Measurements from ENCODE around the gene EYA4. TPM values are rescaled to one million over a fixed set of nuclear protein-coding genes. Genes with fewer than 3 reads are reported as not detected.

EYA4 gene
- total RNA-seq, 1 donor from 2014 or later: 5.7 TPM

- no peak for DNase-seq
These were observed 50.5 kb downstream of the EYA4 start for GRCh38 chr6:133291671-133292070.

- DNase-seq: no peak
These were observed 56.5 kb downstream of the EYA4 start for GRCh38 chr6:133297657-133298056.

- no peak for DNase-seq
These were observed 57.2 kb downstream of the EYA4 start for GRCh38 chr6:133298335-133298734.

GRCh38 chr6:133298801-133299200 is 57.6 kb downstream of the EYA4 start:
- DNase-seq: no peak

- DNase-seq: no peak
These were observed 59.7 kb downstream of the EYA4 start for GRCh38 chr6:133300896-133301295.

- DNase-seq: no peak
These were observed 60.7 kb downstream of the EYA4 start for GRCh38 chr6:133301835-133302234.

- DNase-seq: no peak
These were observed 65.8 kb downstream of the EYA4 start for GRCh38 chr6:133306931-133307330.

- no peak for DNase-seq
These were observed 68.4 kb downstream of the EYA4 start for GRCh38 chr6:133309579-133309978.

- DNase-seq: no peak
These were observed 70.8 kb downstream of the EYA4 start for GRCh38 chr6:133312006-133312405.

GRCh38 chr6:133313068-133313467 is 71.9 kb downstream of the EYA4 start:
- DNase-seq: no peak

GRCh38 chr6:133314947-133315346 is 73.8 kb downstream of the EYA4 start:
- DNase-seq: no peak

- DNase-seq: no peak
These were observed 74.7 kb downstream of the EYA4 start for GRCh38 chr6:133315811-133316210.

- no peak for DNase-seq
These were observed 76.5 kb downstream of the EYA4 start for GRCh38 chr6:133317704-133318103.

GRCh38 chr6:133326584-133326983 is 85.4 kb downstream of the EYA4 start:
- DNase-seq: no peak

- DNase-seq: no peak
These were observed 92.7 kb downstream of the EYA4 start for GRCh38 chr6:133333852-133334251.

GRCh38 chr6:133337308-133337707 is 96.2 kb downstream of the EYA4 start:
- no peak for DNase-seq

GRCh38 chr6:133339543-133340384 is 98.6 kb downstream of the EYA4 start:
- DNase-seq: no peak

GRCh38 chr6:133340557-133340956 is 99.4 kb downstream of the EYA4 start:
- DNase-seq: no peak

- DNase-seq: no peak
These were observed 100.5 kb downstream of the EYA4 start for GRCh38 chr6:133341607-133342158.

- no peak for DNase-seq
These were observed 102.1 kb downstream of the EYA4 start for GRCh38 chr6:133343220-133343619.

GRCh38 chr6:133348846-133349245 is 107.7 kb downstream of the EYA4 start:
- no peak for DNase-seq

GRCh38 chr6:133350928-133351327 is 109.8 kb downstream of the EYA4 start:
- no peak for DNase-seq

GRCh38 chr6:133352046-133352445 is 110.9 kb downstream of the EYA4 start:
- DNase-seq: no peak

- no peak for DNase-seq
These were observed 111.9 kb downstream of the EYA4 start for GRCh38 chr6:133353061-133353460.
